ENCODE results near the gene CDC37L1. TPM values are rescaled to one million over a fixed set of nuclear protein-coding genes. Genes with fewer than 3 reads are reported as not detected.

The CDC37L1 gene
- total RNA-seq, 4 donors from 2014 or later, result 21.1 to 50.5 (median 34.0) TPM

GRCh38 chr9:4662989-4663792, 16.2 kb upstream of the CDC37L1 start:
- no peaks in the 10 kb centered on the region for H3K9me3 ChIP-seq
- H3K4me3 ChIP-seq, result peak overlapping the region; percentile 49 to 85
- no peaks in the 10 kb centered on the region for H3K36me3 ChIP-seq
- TF ChIP-seq POLR2A (IDR thresholded peaks at IDR 0.05) (no peak), CTCF (IDR thresholded peaks at IDR 0.05) (no peak)
- H3K27ac ChIP-seq, result peak overlapping the region; percentile 68 to 86
- H3K4me1 ChIP-seq, result no peaks in the 10 kb centered on the region
- no peak for DNase-seq
- H3K27me3 ChIP-seq, result no peaks in the 10 kb centered on the region
- intact Hi-C loops (cut with DNase I; ENCODE audit: low total_unique reads), result no loop called here

- TF ChIP-seq CTCF (IDR thresholded peaks at IDR 0.05) (no peak), POLR2A (IDR thresholded peaks at IDR 0.05) (no peak)
- intact Hi-C loops (cut with DNase I; ENCODE audit: low total_unique reads), result no loop called here
- Histone ChIP-seq H3K9me3 (no peaks in the 10 kb centered on the region), H3K27me3 (no peaks in the 10 kb centered on the region), H3K4me1 (no peaks in the 10 kb centered on the region), H3K27ac (peak overlapping the region in 1 of 2 donors; percentile 19), H3K4me3 (peak overlapping the region in 1 of 2 donors; percentile 5), H3K36me3 (no peaks in the 10 kb centered on the region)
- DNase-seq, result no peak
Measured at GRCh38 chr9:4663956-4664355, 15.4 kb upstream of the CDC37L1 start.

- intact Hi-C loops (cut with DNase I; ENCODE audit: low total_unique reads), result no loop called here
- H3K27me3 ChIP-seq, result no peaks in the 10 kb centered on the region
- no peaks in the 10 kb centered on the region for H3K9me3 ChIP-seq
- no peak for TF ChIP-seq POLR2A (IDR thresholded peaks at IDR 0.05)
- no peak for TF ChIP-seq CTCF (IDR thresholded peaks at IDR 0.05)
- H3K4me1 ChIP-seq, result no peaks in the 10 kb centered on the region
- peak overlapping the region in 1 of 2 donors; percentile 42 for H3K4me3 ChIP-seq
- H3K36me3 ChIP-seq, result no peaks in the 10 kb centered on the region
- peak overlapping the region; percentile 61 to 70 for H3K27ac ChIP-seq
- DNase-seq, result no peak
Measured at GRCh38 chr9:4665357-4665756, 14.0 kb upstream of the CDC37L1 start.

- Histone ChIP-seq H3K4me3 (peak within 1 kb of the TSS; percentile 12 to 42), H3K4me1 (no peaks in the 10 kb centered on the region), H3K27me3 (no peaks in the 10 kb centered on the region), H3K27ac (peak within 1 kb of the TSS; percentile 61 to 70), H3K9me3 (no peaks in the 10 kb centered on the region), H3K36me3 (no peaks in the 10 kb centered on the region)
- TF ChIP-seq POLR2A (IDR thresholded peaks at IDR 0.05) (peak; percentile 28 to 34), CTCF (IDR thresholded peaks at IDR 0.05) (peak in 1 of 4 experiments; percentile 6)
- intact Hi-C loops (cut with DNase I; ENCODE audit: low total_unique reads), result no loop called here
- peak; percentile 69 to 73 for DNase-seq
Measured at GRCh38 chr9:4666042-4666699, 13.2 kb upstream of the CDC37L1 start, which contains the start of gene SPATA6L. Gene SPATA6L, minus strand, starts transcription at chr9:4666480. Its CDS starts 230 bp downstream, at chr9:4666250.

- H3K4me3 ChIP-seq, result no peak overlapping the region
- DNase-seq, result no peak
- H3K36me3 ChIP-seq, result no peaks in the 10 kb centered on the region
- H3K27ac ChIP-seq, result no peak overlapping the region
- no peak for TF ChIP-seq POLR2A (IDR thresholded peaks at IDR 0.05)
- no peak for TF ChIP-seq CTCF (IDR thresholded peaks at IDR 0.05)
- intact Hi-C loops (cut with DNase I; ENCODE audit: low total_unique reads), result no loop called here
- H3K9me3 ChIP-seq, result no peaks in the 10 kb centered on the region
- H3K27me3 ChIP-seq, result no peaks in the 10 kb centered on the region
- H3K4me1 ChIP-seq, result no peaks in the 10 kb centered on the region
Measured at GRCh38 chr9:4667681-4668080, 11.7 kb upstream of the CDC37L1 start.
